ENCODE results near the gene HTRA3. TPM values are rescaled to one million over a fixed set of nuclear protein-coding genes. Genes with fewer than 3 reads are reported as not detected.

The HTRA3 gene
- total RNA-seq, 1 donor, result 0.86 TPM

DNA sequence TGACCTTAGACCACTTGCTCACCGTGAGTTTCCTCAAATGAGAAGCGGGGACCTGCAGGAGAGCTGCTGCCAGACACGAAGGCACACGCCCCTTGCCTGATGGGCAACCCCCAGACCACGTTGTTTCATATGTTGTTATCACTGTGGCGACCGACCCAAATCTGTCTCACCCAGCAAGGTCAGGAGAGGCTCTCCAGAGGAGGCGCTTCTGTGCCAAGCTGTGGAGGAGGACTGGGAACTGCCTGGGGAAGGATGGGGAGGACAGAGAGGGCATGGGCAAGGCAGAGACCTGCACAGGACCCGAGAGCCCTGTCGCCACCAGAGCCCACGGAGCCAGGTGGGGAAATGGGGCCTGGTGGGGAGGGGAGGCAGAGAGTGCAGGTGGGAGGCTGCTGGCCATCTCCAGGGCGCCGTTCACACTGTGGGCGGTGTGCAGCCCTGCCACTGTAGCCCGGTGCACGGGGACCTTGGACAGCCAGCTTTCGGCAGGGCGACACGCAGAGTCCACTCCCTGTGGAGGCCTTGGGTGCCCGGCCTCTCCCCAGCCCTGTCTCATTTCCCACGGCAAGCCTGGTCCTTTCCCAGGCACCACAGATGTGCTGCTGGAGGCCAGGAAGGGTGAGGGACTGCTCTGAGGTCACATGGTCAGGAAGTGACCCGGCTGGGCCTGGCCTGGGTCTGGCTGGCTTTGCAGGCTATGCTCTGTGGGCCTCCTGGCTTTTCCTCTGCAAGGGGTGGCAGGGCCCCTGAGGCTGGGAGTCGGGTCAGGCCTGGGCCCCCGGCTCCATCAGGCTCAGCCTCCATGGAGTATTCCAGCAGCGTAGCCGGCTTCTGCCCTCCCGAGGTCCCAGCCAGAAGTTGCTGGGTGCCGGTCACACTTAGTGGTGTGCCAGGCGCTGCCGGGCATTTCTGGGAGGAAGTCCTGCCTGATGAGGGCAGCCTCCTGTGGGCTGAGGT, 3.2 kb downstream of the HTRA3 start:
- peak; percentile 83 for DNase-seq (ENCODE audit: low read depth)
- peak overlapping the region; percentile 63 for H3K4me3 ChIP-seq (ENCODE audit: low read depth, low read length)
- TF ChIP-seq, protein P1, sequence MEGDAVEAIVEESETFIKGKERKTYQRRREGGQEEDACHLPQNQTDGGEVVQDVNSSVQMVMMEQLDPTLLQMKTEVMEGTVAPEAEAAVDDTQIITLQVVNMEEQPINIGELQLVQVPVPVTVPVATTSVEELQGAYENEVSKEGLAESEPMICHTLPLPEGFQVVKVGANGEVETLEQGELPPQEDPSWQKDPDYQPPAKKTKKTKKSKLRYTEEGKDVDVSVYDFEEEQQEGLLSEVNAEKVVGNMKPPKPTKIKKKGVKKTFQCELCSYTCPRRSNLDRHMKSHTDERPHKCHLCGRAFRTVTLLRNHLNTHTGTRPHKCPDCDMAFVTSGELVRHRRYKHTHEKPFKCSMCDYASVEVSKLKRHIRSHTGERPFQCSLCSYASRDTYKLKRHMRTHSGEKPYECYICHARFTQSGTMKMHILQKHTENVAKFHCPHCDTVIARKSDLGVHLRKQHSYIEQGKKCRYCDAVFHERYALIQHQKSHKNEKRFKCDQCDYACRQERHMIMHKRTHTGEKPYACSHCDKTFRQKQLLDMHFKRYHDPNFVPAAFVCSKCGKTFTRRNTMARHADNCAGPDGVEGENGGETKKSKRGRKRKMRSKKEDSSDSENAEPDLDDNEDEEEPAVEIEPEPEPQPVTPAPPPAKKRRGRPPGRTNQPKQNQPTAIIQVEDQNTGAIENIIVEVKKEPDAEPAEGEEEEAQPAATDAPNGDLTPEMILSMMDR (IDR thresholded peaks at IDR 0.05; ENCODE audit: insufficient read depth, low read depth, low read length), result no peak

GRCh38 chr4:8273450-8273849, 3.9 kb downstream of the HTRA3 start:
- no peak for DNase-seq (ENCODE audit: low read depth)
- H3K4me3 ChIP-seq (ENCODE audit: low read depth, low read length), result no peak overlapping the region
- TF ChIP-seq, protein P1 (IDR thresholded peaks at IDR 0.05; ENCODE audit: insufficient read depth, low read depth, low read length), result no peak

DNA sequence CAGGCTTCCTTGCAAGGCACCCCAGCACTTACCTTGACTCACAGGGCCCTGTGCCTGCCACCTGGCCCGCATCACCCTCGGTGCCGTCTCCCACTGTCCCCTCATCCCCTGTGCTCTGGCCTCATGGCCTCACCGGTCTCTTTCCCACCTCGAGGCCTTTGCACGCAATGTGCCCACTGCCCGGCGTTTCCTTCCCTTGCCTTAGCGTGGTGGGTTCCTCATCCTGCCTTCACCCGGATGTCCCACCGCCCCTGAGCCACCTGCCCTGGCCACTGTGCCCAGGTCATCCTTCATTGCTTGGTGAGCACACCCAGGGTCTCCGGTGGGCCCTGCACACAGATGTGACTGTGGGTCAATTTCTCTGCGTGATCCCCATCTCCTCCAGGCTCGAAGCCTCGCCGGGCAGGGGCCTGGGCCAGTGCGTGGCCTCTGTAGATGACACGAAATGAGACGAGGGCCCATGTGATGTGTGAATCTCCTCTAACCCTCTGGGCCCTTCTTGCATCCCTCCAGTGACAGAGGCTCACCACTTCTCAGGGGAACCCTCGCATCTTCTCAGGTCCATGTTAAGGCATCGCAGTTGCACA, 4.6 kb downstream of the HTRA3 start:
- no peak overlapping the region for H3K4me3 ChIP-seq (ENCODE audit: low read depth, low read length)
- TF ChIP-seq, protein P1 (IDR thresholded peaks at IDR 0.05; ENCODE audit: insufficient read depth, low read depth, low read length), result no peak
- DNase-seq (ENCODE audit: low read depth), result no peak

- TF ChIP-seq, protein P1 (IDR thresholded peaks at IDR 0.05; ENCODE audit: insufficient read depth, low read depth, low read length), result peak; percentile 57
- H3K4me3 ChIP-seq (ENCODE audit: low read depth, low read length), result no peak overlapping the region
- DNase-seq (ENCODE audit: low read depth), result peak; percentile 98
These were observed 5.4 kb downstream of the HTRA3 start for GRCh38 chr4:8274765-8275547.

DNA sequence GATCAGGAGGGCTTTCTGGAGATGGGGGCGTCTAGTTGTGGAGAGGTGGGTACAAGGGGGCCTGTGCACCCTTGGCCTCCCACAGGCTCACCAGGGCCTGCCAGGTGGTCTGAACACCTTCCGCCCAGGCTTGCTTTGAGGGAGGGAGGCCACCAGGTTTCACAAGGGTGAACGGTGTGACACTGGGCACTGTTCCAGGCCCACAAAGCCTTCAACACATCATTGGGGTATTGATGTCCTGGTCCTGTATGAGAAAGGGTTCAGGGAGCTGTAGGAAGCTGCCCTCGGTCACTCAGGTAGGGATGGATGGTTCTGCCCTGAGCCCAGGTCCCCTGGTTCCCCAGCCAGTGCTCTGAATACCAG, 6.0 kb downstream of the HTRA3 start:
- H3K4me3 ChIP-seq (ENCODE audit: low read depth, low read length), result no peak overlapping the region
- DNase-seq (ENCODE audit: low read depth), result no peak
- TF ChIP-seq, protein P1 (IDR thresholded peaks at IDR 0.05; ENCODE audit: insufficient read depth, low read depth, low read length), result no peak

DNA sequence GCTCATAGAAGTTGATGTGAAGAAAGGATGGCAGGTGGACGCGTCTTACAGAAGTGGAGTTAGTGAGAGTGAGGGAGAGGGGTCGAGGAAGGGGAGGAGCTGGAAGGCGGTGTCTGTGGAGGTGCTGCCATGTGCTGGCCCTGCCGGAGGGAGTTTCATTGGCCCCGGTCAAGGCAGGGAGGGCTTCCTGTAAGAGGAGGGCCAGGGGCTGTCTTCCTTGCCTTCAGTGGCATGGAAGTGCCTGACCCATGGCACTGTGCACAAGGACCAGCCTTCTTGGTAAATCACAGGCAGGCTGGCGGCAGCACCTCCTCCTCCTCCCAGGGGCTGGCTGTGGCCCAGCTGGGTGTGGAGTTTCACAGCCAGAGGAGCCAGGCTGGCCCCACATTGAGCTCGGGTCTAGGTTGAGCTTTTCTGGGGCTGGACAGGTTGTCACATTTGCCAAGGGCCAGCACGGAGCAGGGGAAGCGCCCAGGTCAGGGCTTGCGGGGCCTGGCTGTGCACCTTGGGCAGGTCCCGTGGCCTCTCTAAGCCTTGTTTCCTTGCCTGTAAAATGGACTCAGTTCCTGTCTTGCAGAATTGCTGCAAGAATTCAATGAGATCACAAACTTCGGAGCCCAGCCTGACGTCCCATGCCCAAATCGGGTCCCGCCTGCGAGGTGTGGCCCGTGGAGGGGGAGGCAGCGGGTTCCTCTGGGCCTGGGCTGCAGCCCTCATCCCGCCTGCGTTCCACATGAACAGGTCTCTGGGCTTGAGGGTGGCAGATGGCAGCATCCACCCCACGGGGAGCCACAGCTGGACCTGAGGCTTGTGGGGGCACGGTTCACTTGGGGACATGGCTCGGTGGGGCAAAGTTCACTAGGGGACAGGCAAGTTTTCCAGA, 7.0 kb downstream of the HTRA3 start:
- TF ChIP-seq, protein P1 (IDR thresholded peaks at IDR 0.05; ENCODE audit: insufficient read depth, low read depth, low read length), result no peak
- peak; percentile 64 for DNase-seq (ENCODE audit: low read depth)
- H3K4me3 ChIP-seq (ENCODE audit: low read depth, low read length), result no peak overlapping the region

All from fibroblast of villous mesenchyme (primary cell).